Panc1 (cell line): Measurements from ENCODE around the gene LTF. TPM values are rescaled to one million over a fixed set of nuclear protein-coding genes. Genes with fewer than 3 reads are reported as not detected.

Source experiments
- ATAC-seq: fragments of 200-7000 bp; cut with Tn5 transposase; 2 replicates; pipeline ENCODE4 v1.9.1; 2020; ENCODE audit warnings: mild to moderate bottlenecking, moderate library complexity
- BruUV-seq: library from RNA; stranded (reverse); fragments of 400-500 nt; replicated peaks from 2 replicates; lab custom pipeline; 2021; lab: Mats Ljungman, UMichigan
- CTCF ChIA-PET: fragments of 300-600 bp; sonication (Branson Sonifier 250); formaldehyde crosslinking; loops from one replicate; lab custom pipeline; 2022; ENCODE audit warnings: antibody characterized with exemption; lab: Charles Lee
- POLR2A ChIA-PET: fragments of 300-600 bp; sonication (Branson Sonifier 250); formaldehyde crosslinking; loops from one replicate; lab custom pipeline; 2022; ENCODE audit warnings: antibody characterized with exemption; lab: Charles Lee
- DNase-seq: peaks from one replicate; pipeline ENCODE4 v3.0.0-alpha.2; 2010; ENCODE audit warnings: low read depth, low spot score
- H3K27ac ChIP-seq: 2 replicates; pipeline ENCODE4 v1.5.1; 2011; ENCODE audit warnings: mild to moderate bottlenecking, low read length, inconsistent platforms
- H3K27me3 ChIP-seq: fragments of 200-500 bp; sonication (Bioruptor generic); 2 replicates; pipeline ENCODE4 v1.6.0; 2014; ENCODE audit warnings: low read length, inconsistent platforms; ENCODE audit not compliant: control insufficient read depth, insufficient read depth
- H3K36me3 ChIP-seq: fragments of 200-500 bp; sonication (Bioruptor generic); 2 replicates; pipeline ENCODE4 v1.5.1; 2014; ENCODE audit warnings: inconsistent platforms, mild to moderate bottlenecking, low read length, moderate library complexity; ENCODE audit not compliant: control insufficient read depth, insufficient read depth
- H3K4me1 ChIP-seq: 2 replicates; pipeline ENCODE4 v1.5.1; 2011; ENCODE audit warnings: inconsistent platforms, mild to moderate bottlenecking, low read length, moderate library complexity; ENCODE audit not compliant: control insufficient read depth, insufficient read depth
- H3K4me3 ChIP-seq, 2 experiments: 2 replicates each; pipeline ENCODE4 v1.5.1; 2011 to 2012; ENCODE audit warnings: low read depth in 2 of 2, low read length in 2 of 2, mild to moderate bottlenecking in 2 of 2, inconsistent platforms in 1 of 2, moderate library complexity in 1 of 2
- H3K9me3 ChIP-seq: fragments of 200-500 bp; sonication (Bioruptor generic); 2 replicates; pipeline ENCODE4 v1.5.1; 2014; ENCODE audit warnings: low read depth, mild to moderate bottlenecking, inconsistent platforms, low read length, moderate library complexity; ENCODE audit not compliant: control insufficient read depth, insufficient read depth
- POLR2AphosphoS5 ChIP-seq: IDR thresholded peaks from 2 replicates; pipeline ENCODE4 v1.6.1; 2012; ENCODE audit warnings: mild to moderate bottlenecking, low read depth, low read length, moderate library complexity
- REST ChIP-seq, 2 experiments: IDR thresholded peaks; 2 replicates each; pipeline ENCODE4 v1.6.1; 2011 to 2012; ENCODE audit warnings: low read depth in 2 of 2, control low read depth in 1 of 2, low read length in 1 of 2, mild to moderate bottlenecking in 1 of 2, moderate library complexity in 1 of 2; ENCODE audit not compliant: insufficient read depth in 1 of 2
- SIN3A ChIP-seq: IDR thresholded peaks from 2 replicates; pipeline ENCODE4 v1.6.1; 2012; ENCODE audit warnings: low read depth, mild to moderate bottlenecking, low read length, moderate library complexity, borderline replicate concordance; ENCODE audit not compliant: insufficient read depth
- TCF7L2 ChIP-seq: IDR thresholded peaks from 2 replicates; pipeline ENCODE4 v1.6.1; 2011; ENCODE audit warnings: mild to moderate bottlenecking, low read depth, low read length, inconsistent platforms
- in situ Hi-C: cut with HindIII; loops from 2 replicates; pipeline ENCODE4 v1.10.0; 2016; ENCODE audit warnings: low sequenced_read_pairs, low pct_unique_long_range_greater_than_20kb
- intact Hi-C: fragments of 100-400 bp; cut with micrococcal nuclease; formaldehyde crosslinking; loops from one replicate; pipeline ENCODE4 v1.10.0; 2022; ENCODE audit not compliant: unreplicated experiment
- total RNA-seq: library from RNA; stranded (reverse); gene quantifications from one replicate; pipeline ENCODE4 v1.2.1, GENCODE V29; 2021; ENCODE audit not compliant: unreplicated experiment
- TF ChIP-seq, protein P1 (sequence below): fragments of 450-650 bp; IDR thresholded peaks from 2 replicates; pipeline ENCODE4 v1.5.1; 2017; ENCODE audit warnings: mild to moderate bottlenecking

LTF gene
- total RNA-seq, 1 experiment from 2014 or later: not detected

- POLR2A ChIA-PET: interaction anchor here (0.6 kb wide), 1 partner anchor 9 kb away, joined by 6 read pairs; no protein-coding TSS in a partner anchor
- in situ Hi-C loops (no loop called here), intact Hi-C loops (no loop called here)
- BruUV-seq: no TSS peak
- H3K36me3 ChIP-seq: no peaks in the 10 kb centered on the region
- DNase-seq (no peak), ATAC-seq (no peak)
- no peaks in the 10 kb centered on the region for H3K27me3 ChIP-seq
- H3K4me3 ChIP-seq: no peak overlapping the region
- TF ChIP-seq POLR2AphosphoS5 (no peak), TCF7L2 (no peak), REST (IDR thresholded peaks at IDR 0.05; ENCODE audit: insufficient read depth in 1 of 2, low read depth in 2 of 2, low read length in 1 of 2) (no peak), SIN3A (no peak)
- TF ChIP-seq, protein P1, sequence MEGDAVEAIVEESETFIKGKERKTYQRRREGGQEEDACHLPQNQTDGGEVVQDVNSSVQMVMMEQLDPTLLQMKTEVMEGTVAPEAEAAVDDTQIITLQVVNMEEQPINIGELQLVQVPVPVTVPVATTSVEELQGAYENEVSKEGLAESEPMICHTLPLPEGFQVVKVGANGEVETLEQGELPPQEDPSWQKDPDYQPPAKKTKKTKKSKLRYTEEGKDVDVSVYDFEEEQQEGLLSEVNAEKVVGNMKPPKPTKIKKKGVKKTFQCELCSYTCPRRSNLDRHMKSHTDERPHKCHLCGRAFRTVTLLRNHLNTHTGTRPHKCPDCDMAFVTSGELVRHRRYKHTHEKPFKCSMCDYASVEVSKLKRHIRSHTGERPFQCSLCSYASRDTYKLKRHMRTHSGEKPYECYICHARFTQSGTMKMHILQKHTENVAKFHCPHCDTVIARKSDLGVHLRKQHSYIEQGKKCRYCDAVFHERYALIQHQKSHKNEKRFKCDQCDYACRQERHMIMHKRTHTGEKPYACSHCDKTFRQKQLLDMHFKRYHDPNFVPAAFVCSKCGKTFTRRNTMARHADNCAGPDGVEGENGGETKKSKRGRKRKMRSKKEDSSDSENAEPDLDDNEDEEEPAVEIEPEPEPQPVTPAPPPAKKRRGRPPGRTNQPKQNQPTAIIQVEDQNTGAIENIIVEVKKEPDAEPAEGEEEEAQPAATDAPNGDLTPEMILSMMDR: no peak
- no peak overlapping the region for H3K27ac ChIP-seq
- CTCF ChIA-PET: no interaction called here
- no peaks in the 10 kb centered on the region for H3K4me1 ChIP-seq
- no peaks in the 10 kb centered on the region for H3K9me3 ChIP-seq
Observed at GRCh38 chr3:46466871-46467403, 2.2 kb upstream of the LTF start.

- Histone ChIP-seq H3K9me3 (no peaks in the 10 kb centered on the region), H3K4me3 (no peak overlapping the region), H3K4me1 (no peaks in the 10 kb centered on the region), H3K27me3 (no peaks in the 10 kb centered on the region), H3K27ac (no peak overlapping the region), H3K36me3 (no peaks in the 10 kb centered on the region)
- intact Hi-C loops: no loop called here
- in situ Hi-C loops: no loop called here
- ChIA-PET POLR2A (no interaction called here), CTCF (no interaction called here)
- ATAC-seq (no peak), DNase-seq (no peak)
- no TSS peak for BruUV-seq
- no peak for TF ChIP-seq TCF7L2
- no peak for TF ChIP-seq REST (IDR thresholded peaks at IDR 0.05; ENCODE audit: insufficient read depth in 1 of 2, low read depth in 2 of 2, low read length in 1 of 2)
- TF ChIP-seq POLR2AphosphoS5: no peak
- TF ChIP-seq, protein P1: no peak
- TF ChIP-seq SIN3A: no peak
Observed at GRCh38 chr3:46466273-46466672, 1.6 kb upstream of the LTF start.
